A549 (cell line): ENCODE results near the gene AMIGO1. TPM values are rescaled to one million over a fixed set of nuclear protein-coding genes. Genes with fewer than 3 reads are reported as not detected.

Source experiments
- ATAC-seq, 2 experiments: fragments of 200-7000 bp in 1 of 2; fragments of >200 bp in 1 of 2; cut with Nextera tagmentation in 1 of 2; cut with Tn5 transposase in 1 of 2; 3 replicates each; pipeline versions ENCODE4 v1.8.0 to v1.9.1; 2018 to 2020; ENCODE audit warnings: mild to moderate bottlenecking in 1 of 2, moderate library complexity in 1 of 2
- CTCF ChIA-PET: fragments of 300-600 bp; sonication (Branson Sonifier 250); formaldehyde crosslinking; extraction: SDS; loops from one replicate; lab custom pipeline; 2021; ENCODE audit warnings: antibody characterized with exemption, inconsistent platforms; lab: Yijun Ruan, JAX
- POLR2A ChIA-PET: fragments of 350-600 bp; formaldehyde crosslinking; extraction: SDS; loops from one replicate; lab custom pipeline; 2021; ENCODE audit warnings: antibody characterized with exemption, inconsistent platforms; lab: Yijun Ruan, JAX
- DNase-seq, 2 experiments: peaks; one replicate each; pipeline versions ENCODE4 v3.0.0 to v3.0.0-alpha.2; 2011 to 2016; ENCODE audit warnings: low read depth in 1 of 2, low spot score in 1 of 2
- FAIRE-seq: peaks from 2 replicates; lab custom pipeline; 2011; peaks lifted over from hg19 to GRCh38; lab: Jason Lieb, UNC
- H3K27ac ChIP-seq, 2 experiments: fragments of >200 bp; sonication (Bioruptor Twin); formaldehyde crosslinking; 3 replicates each; pipeline ENCODE4 v1.5.1; 2016 to 2017
- H3K4me1 ChIP-seq: fragments of >200 bp; sonication (Bioruptor Twin); formaldehyde crosslinking; 3 replicates; pipeline ENCODE4 v1.6.1; 2016
- H3K4me2 ChIP-seq: fragments of >200 bp; sonication (Bioruptor Twin); formaldehyde crosslinking; 3 replicates; pipeline ENCODE4 v1.6.1; 2016
- H3K4me3 ChIP-seq: fragments of >200 bp; sonication (Bioruptor Twin); formaldehyde crosslinking; 3 replicates; pipeline ENCODE4 v1.5.1; 2016
- H3K9me3 ChIP-seq: fragments of >200 bp; sonication (Bioruptor Twin); formaldehyde crosslinking; 3 replicates; pipeline ENCODE4 v1.6.1; 2016
- CBX2 ChIP-seq: fragments of 200-600 bp; sonication (generic); IDR thresholded peaks from 2 replicates; pipeline ENCODE4 v1.6.1; 2016; ENCODE audit warnings: low read depth, mild to moderate bottlenecking, borderline replicate concordance
- CHD2 ChIP-seq: fragments of 150-350 bp; IDR thresholded peaks from 2 replicates; pipeline ENCODE4 v1.6.1; 2014; ENCODE audit warnings: low read length; ENCODE audit not compliant: partially characterized antibody
- ESRRA ChIP-seq: fragments of 150-350 bp; IDR thresholded peaks from 2 replicates; pipeline ENCODE4 v1.6.1; 2014; ENCODE audit warnings: mild to moderate bottlenecking, low read length, borderline replicate concordance
- FOXS1 ChIP-seq: fragments of 250-450 bp; sonication (Bioruptor Pico); IDR thresholded peaks from 2 replicates; pipeline ENCODE4 v1.5.0; 2020; ENCODE audit warnings: mild to moderate bottlenecking, moderate library complexity
- HEYL ChIP-seq: fragments of 250-450 bp; sonication (Bioruptor Pico); IDR thresholded peaks from 2 replicates; pipeline ENCODE4 v1.8.0; 2021; ENCODE audit warnings: mild to moderate bottlenecking, moderate library complexity
- JUN ChIP-seq, 2 experiments: fragments of >200 bp; sonication (Bioruptor Twin); formaldehyde crosslinking; IDR thresholded peaks; 2 replicates in 1 of 2; 3 replicates in 1 of 2; pipeline ENCODE4 v1.6.1; 2016 to 2017
- MAFK ChIP-seq: fragments of 450-650 bp; IDR thresholded peaks from 2 replicates; pipeline ENCODE4 v1.6.1; 2014; ENCODE audit not compliant: partially characterized antibody
- MAZ ChIP-seq: fragments of 150-350 bp; IDR thresholded peaks from 2 replicates; pipeline ENCODE4 v1.6.1; 2014; ENCODE audit warnings: antibody characterized with exemption, low read depth, low read length, borderline replicate concordance
- PHF8 ChIP-seq: fragments of 200-600 bp; sonication (generic); IDR thresholded peaks from 2 replicates; pipeline ENCODE4 v1.6.1; 2016; ENCODE audit warnings: low read depth, mild to moderate bottlenecking, antibody characterized with exemption, moderate library complexity, borderline replicate concordance
- POLR2A ChIP-seq: IDR thresholded peaks from 2 replicates; pipeline ENCODE4 v1.6.1; 2012; ENCODE audit warnings: mild to moderate bottlenecking, low read length
- RAD21 ChIP-seq, 2 experiments: fragments of >200 bp in 1 of 2; sonication (Bioruptor Twin) in 1 of 2; formaldehyde crosslinking in 1 of 2; IDR thresholded peaks in 1 of 2; conservative IDR thresholded peaks in 1 of 2; 2 replicates in 1 of 2; 3 replicates in 1 of 2; pipeline ENCODE4 v1.6.1; 2012 to 2018; ENCODE audit warnings: inconsistent platforms in 1 of 2
- RARB ChIP-seq: fragments of 250-450 bp; sonication (Bioruptor Pico); IDR thresholded peaks from 2 replicates; pipeline ENCODE4 v1.8.0; 2021; ENCODE audit warnings: mild to moderate bottlenecking, moderate library complexity
- RFX5 ChIP-seq: fragments of 450-650 bp; IDR thresholded peaks from 2 replicates; pipeline ENCODE4 v1.7.1; 2014; ENCODE audit warnings: antibody characterized with exemption, mild to moderate bottlenecking, moderate library complexity
- RNF2 ChIP-seq: fragments of 200-600 bp; sonication (generic); IDR thresholded peaks from 2 replicates; pipeline ENCODE4 v1.6.1; 2016; ENCODE audit warnings: low read depth, mild to moderate bottlenecking, antibody characterized with exemption, moderate library complexity, borderline replicate concordance
- SMC3 ChIP-seq: fragments of >200 bp; sonication (Bioruptor Twin); formaldehyde crosslinking; IDR thresholded peaks from 3 replicates; pipeline ENCODE4 v1.6.1; 2018; ENCODE audit warnings: inconsistent platforms
- WGBS: methylation state at CpG from one replicate; pipeline ENCODE4 v1.1.6; 2017; ENCODE audit errors: missing lambda C conversion rate; 5-methylcytosine and 5-hydroxymethylcytosine counted together
- polyA plus RNA-seq, 4 experiments: library from polyadenylated mRNA; depleted of rRNA in 3 of 4; stranded (reverse); fragments of >200 nt; fragmentation: RNase III in 1 of 4; extraction: RNeasy Plus Mini Kit Qiagen cat#74134 plus additional on column Dnase treatment in 1 of 4; gene quantifications; 2 replicates in 3 of 4; 3 replicates in 1 of 4; pipeline ENCODE4 v1.2.3, GENCODE V29; 2011 to 2017
- TF ChIP-seq, protein P1 (sequence below): fragments of >200 bp; sonication (Bioruptor Twin); formaldehyde crosslinking; IDR thresholded peaks from 3 replicates; pipeline ENCODE4 v1.6.1; 2016
- TF ChIP-seq, protein P2 (sequence below): fragments of >200 bp; sonication (Bioruptor Twin); formaldehyde crosslinking; IDR thresholded peaks from 2 replicates; pipeline ENCODE4 v1.6.1; 2016
- TF ChIP-seq, protein P3 (sequence below): fragments of 450-650 bp; IDR thresholded peaks from 2 replicates; pipeline ENCODE4 v1.6.1; 2014; ENCODE audit warnings: antibody characterized with exemption
- TF ChIP-seq, protein P4 (sequence below): fragments of >200 bp; sonication (Bioruptor Twin); formaldehyde crosslinking; IDR thresholded peaks from 3 replicates; pipeline ENCODE4 v1.5.1; 2016
- TF ChIP-seq, protein P5 (sequence below): fragments of 200-600 bp; sonication (generic); IDR thresholded peaks from 2 replicates; pipeline ENCODE4 v1.6.1; 2016; ENCODE audit warnings: antibody characterized with exemption, mild to moderate bottlenecking, moderate library complexity

Gene AMIGO1
- polyA plus RNA-seq, 2 of the 4 experiments (the other 2 are of a cell fraction) = 0.43 to 1.2 TPM

DNA sequence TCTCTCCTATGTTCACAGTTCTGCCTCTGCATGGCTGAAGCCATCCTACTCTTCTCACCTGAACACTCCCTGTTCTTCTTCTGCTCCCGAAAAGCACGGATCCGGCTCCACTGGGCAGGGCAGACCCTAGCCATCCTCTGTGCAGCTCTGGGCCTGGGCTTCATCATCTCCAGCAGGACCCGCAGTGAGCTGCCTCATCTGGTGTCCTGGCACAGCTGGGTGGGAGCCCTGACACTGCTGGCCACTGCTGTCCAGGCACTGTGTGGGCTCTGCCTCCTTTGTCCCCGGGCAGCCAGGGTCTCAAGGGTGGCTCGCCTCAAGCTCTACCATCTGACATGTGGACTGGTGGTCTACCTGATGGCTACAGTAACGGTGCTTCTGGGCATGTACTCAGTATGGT lies 13.8 kb downstream of the AMIGO1 start:
- no peak overlapping the region for H3K27ac ChIP-seq
- no peak for TF ChIP-seq RAD21 (conservative IDR thresholded peaks at IDR 0.05 in 1 of 2, IDR thresholded peaks at IDR 0.05 in 1 of 2)
- TF ChIP-seq, protein P1, sequence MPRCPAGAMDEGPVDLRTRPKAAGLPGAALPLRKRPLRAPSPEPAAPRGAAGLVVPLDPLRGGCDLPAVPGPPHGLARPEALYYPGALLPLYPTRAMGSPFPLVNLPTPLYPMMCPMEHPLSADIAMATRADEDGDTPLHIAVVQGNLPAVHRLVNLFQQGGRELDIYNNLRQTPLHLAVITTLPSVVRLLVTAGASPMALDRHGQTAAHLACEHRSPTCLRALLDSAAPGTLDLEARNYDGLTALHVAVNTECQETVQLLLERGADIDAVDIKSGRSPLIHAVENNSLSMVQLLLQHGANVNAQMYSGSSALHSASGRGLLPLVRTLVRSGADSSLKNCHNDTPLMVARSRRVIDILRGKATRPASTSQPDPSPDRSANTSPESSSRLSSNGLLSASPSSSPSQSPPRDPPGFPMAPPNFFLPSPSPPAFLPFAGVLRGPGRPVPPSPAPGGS = no peak
- no peak for TF ChIP-seq MAFK
- TF ChIP-seq JUN (IDR thresholded peaks at IDR 0.05) = no peak
- no peak for TF ChIP-seq RNF2
- no peak for TF ChIP-seq HEYL (CRISPR knock-in tag)
- no peak for TF ChIP-seq PHF8
- no peak for TF ChIP-seq ESRRA
- TF ChIP-seq, protein P2, sequence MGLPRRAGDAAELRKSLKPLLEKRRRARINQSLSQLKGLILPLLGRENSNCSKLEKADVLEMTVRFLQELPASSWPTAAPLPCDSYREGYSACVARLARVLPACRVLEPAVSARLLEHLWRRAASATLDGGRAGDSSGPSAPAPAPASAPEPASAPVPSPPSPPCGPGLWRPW = no peak
- no peak for TF ChIP-seq FOXS1
- TF ChIP-seq CBX2 = no peak
- TF ChIP-seq, protein P3, sequence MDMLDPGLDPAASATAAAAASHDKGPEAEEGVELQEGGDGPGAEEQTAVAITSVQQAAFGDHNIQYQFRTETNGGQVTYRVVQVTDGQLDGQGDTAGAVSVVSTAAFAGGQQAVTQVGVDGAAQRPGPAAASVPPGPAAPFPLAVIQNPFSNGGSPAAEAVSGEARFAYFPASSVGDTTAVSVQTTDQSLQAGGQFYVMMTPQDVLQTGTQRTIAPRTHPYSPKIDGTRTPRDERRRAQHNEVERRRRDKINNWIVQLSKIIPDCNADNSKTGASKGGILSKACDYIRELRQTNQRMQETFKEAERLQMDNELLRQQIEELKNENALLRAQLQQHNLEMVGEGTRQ = no peak
- TF ChIP-seq, protein P4, sequence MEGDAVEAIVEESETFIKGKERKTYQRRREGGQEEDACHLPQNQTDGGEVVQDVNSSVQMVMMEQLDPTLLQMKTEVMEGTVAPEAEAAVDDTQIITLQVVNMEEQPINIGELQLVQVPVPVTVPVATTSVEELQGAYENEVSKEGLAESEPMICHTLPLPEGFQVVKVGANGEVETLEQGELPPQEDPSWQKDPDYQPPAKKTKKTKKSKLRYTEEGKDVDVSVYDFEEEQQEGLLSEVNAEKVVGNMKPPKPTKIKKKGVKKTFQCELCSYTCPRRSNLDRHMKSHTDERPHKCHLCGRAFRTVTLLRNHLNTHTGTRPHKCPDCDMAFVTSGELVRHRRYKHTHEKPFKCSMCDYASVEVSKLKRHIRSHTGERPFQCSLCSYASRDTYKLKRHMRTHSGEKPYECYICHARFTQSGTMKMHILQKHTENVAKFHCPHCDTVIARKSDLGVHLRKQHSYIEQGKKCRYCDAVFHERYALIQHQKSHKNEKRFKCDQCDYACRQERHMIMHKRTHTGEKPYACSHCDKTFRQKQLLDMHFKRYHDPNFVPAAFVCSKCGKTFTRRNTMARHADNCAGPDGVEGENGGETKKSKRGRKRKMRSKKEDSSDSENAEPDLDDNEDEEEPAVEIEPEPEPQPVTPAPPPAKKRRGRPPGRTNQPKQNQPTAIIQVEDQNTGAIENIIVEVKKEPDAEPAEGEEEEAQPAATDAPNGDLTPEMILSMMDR = no peak
- TF ChIP-seq RFX5 = no peak
- TF ChIP-seq, all 56 proteins: peak for 0
- ATAC-seq = no peak
- H3K4me1 ChIP-seq = peaks cover 6% of the 10 kb centered on the region; the same call in 1 of the 3 replicates
- CTCF ChIA-PET = interaction anchor here (0.6 to 23.6 kb wide), 4 partner anchors 11 to 304 kb away, joined by 3 to 749 read pairs (median 67); partner anchors contain the start of genes AMIGO1, ATXN7L2 and GPR61
- no peak overlapping the region for H3K4me2 ChIP-seq
- no peak overlapping the region for H3K4me3 ChIP-seq
- DNase-seq = no peak
- 92% methylated on average over 4 of the region's 7 CpGs for WGBS
- POLR2A ChIA-PET = no interaction called here
- H3K9me3 ChIP-seq = no peaks in the 10 kb centered on the region
- FAIRE-seq = no peak

DNA sequence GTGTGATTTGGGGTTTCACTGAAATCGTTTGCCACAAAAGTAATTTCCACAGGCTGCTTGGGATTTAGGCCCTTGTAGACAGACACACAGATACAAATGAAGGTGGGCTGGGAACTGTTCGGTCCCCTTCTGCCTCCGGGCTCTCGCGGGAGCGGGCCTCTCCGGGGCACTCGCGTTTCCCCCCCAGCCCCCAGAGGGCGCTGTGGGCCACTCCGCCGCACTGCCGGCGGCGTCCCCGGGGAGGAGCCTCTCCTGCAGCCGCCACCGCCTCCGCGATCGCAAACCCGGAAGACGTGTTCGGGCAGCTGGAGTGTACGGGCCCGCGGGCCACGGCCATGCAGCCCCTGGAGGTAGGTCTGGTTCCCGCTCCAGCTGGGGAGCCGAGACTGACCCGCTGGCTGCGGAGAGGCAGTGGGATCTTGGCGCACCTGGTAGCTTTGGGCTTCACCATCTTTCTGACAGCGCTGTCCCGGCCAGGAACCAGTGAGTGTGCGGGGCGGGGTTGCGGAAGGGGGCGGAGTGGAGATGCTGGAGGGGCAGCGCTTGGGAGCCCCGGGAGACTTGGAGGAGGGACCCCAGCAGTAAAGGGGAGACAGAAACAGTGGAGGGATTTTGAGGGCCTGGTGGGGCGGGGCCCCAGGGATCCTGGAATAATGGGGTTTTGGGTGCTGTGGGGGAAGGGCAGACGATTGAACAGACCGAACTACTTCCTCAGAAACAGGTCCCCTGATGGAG lies 15.6 kb downstream of the AMIGO1 start, which contains the start of gene CYB561D1:
CYB561D1 (plus strand) TSS at position 290 of the 735 bp plus-strand sequence; CDS start at position 336, 46 bp downstream.
- TF ChIP-seq JUN (IDR thresholded peaks at IDR 0.05) (peak in 1 of 2 experiments; percentile 59; a peak in 2 of 5 replicates), MAZ (0 out of 2 replicates have a peak, but pooled peaks have one; percentile 31), RARB (CRISPR knock-in tag) (no peak), ESRRA (no peak), POLR2A (peak; percentile 66), CHD2 (peak; percentile 89), RAD21 (conservative IDR thresholded peaks at IDR 0.05 in 1 of 2, IDR thresholded peaks at IDR 0.05 in 1 of 2) (peak; percentile 16 to 34; a peak in 3 of 5 replicates), SMC3 (peak; percentile 44; the same call in 1 of the 3 replicates)
- TF ChIP-seq, protein P4 = peak; percentile 82
- TF ChIP-seq, protein P5, sequence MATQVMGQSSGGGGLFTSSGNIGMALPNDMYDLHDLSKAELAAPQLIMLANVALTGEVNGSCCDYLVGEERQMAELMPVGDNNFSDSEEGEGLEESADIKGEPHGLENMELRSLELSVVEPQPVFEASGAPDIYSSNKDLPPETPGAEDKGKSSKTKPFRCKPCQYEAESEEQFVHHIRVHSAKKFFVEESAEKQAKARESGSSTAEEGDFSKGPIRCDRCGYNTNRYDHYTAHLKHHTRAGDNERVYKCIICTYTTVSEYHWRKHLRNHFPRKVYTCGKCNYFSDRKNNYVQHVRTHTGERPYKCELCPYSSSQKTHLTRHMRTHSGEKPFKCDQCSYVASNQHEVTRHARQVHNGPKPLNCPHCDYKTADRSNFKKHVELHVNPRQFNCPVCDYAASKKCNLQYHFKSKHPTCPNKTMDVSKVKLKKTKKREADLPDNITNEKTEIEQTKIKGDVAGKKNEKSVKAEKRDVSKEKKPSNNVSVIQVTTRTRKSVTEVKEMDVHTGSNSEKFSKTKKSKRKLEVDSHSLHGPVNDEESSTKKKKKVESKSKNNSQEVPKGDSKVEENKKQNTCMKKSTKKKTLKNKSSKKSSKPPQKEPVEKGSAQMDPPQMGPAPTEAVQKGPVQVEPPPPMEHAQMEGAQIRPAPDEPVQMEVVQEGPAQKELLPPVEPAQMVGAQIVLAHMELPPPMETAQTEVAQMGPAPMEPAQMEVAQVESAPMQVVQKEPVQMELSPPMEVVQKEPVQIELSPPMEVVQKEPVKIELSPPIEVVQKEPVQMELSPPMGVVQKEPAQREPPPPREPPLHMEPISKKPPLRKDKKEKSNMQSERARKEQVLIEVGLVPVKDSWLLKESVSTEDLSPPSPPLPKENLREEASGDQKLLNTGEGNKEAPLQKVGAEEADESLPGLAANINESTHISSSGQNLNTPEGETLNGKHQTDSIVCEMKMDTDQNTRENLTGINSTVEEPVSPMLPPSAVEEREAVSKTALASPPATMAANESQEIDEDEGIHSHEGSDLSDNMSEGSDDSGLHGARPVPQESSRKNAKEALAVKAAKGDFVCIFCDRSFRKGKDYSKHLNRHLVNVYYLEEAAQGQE = peak; percentile 94
- TF ChIP-seq, all 56 proteins: peak for 8
- peaks cover 6% of the 10 kb centered on the region; the same call in 1 of the 3 replicates for H3K4me1 ChIP-seq
- ChIA-PET POLR2A (interaction anchor here (0.6 to 1.6 kb wide), 2 partner anchors 10 to 34 kb away, joined by 3 to 9 read pairs; partner anchors contain the start of gene ATXN7L2), CTCF (interaction anchor here (0.6 to 23.6 kb wide), 21 partner anchors 8 to 491 kb away, joined by 3 to 749 read pairs (median 5); partner anchors contain the start of genes AHCYL1, AMIGO1, ATXN7L2 and GNAI3)
- 2% methylated on average over 6 of the region's 44 CpGs for WGBS
- peak within 1 kb of the TSS; percentile 75 for H3K4me3 ChIP-seq
- peak within 1 kb of the TSS; percentile 76 for H3K4me2 ChIP-seq
- ATAC-seq = peak; percentile 83 to 94
- H3K9me3 ChIP-seq = no peaks in the 10 kb centered on the region
- H3K27ac ChIP-seq = peak within 1 kb of the TSS; percentile 85 to 98
- peak; percentile 52 to 78 for DNase-seq
- FAIRE-seq = no peak
